GM18508 (cell line): ENCODE results near the gene CPHXL2.
A peak's percentile ranks its signal among the peaks of the same experiment; 100 is the strongest.

Source experiments
- ATAC-seq: cut with Tn5 transposase; IDR thresholded peaks from one replicate; pipeline ENCODE4 v1.9.1; 2021; ENCODE audit warnings: moderate number of reproducible peaks; ENCODE audit not compliant: insufficient read depth, unreplicated experiment

CPHXL2 gene

DNA sequence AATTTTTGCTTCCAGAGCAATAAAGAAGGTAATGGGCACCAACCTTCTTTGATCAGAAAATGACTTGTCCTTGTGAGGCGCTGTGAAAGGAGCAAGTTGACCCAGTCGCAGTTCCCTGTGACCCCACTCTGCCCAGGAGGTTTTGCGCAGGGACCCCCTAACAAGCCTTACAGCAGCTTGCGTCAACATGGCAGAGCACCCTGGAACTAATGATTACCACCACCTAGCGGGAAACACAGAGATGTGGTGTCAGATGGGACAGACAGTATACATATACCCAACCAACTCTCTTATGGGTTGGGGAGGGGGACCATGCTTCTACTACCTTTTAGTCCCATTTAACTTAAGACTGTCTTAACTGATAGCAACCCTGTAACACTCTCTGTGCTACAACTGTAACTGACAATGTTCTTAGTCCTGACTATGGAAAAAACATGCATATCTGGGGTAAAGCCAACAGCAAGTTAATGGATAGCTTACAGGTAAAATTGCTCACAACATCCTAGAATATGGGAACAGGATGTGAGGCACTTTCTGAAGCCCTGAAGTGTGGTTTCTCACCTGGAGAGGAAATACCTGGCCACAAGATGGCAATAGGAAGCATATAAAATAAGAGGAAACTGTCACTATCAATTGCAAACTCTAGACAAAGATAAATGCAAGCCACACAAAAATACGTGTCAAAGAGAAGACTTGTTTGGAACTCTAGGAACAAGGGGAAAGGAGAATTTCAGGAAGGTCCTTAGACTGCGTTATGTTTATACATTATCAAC lies 32.4 kb downstream of the CPHXL2 start:
- no peak for ATAC-seq

DNA sequence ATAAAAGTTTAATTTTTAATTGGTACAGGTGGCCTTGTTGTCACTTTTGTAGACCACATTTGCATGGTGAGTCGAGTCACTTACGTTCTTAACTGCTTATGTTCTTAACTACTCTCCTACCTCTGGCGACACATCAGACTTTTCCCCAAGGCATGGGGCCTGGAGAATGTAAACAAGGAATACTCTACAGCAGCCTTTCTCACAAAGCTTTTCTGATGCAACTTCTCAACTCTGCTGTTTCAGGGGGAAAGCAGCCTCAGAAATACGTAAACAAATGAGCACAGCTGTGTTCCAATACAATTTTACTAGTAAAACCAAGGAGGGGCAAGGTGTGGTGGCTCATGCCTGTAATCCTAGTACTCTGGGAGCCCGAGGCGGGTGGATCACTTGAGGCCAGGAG lies 36.2 kb downstream of the CPHXL2 start:
- ATAC-seq, result no peak

DNA sequence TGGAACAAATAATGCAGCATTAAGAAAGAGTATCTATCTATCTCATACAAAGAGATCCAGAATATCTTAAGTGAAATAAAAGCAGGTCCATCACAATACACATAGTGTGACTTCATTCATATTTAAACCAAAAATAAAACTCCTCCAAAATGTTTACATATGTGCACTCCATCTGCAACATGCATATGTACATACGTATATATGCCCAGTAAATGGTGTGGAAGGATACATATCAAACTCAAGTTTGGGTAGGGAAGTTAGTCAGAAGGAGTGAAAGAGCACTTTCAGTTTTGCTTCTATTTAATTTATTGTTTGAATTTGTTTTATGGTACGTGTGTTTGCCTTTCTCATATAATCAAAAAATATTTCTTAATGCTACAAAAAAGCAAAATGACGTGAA lies 41.8 kb downstream of the CPHXL2 start:
- ATAC-seq, result no peak

DNA sequence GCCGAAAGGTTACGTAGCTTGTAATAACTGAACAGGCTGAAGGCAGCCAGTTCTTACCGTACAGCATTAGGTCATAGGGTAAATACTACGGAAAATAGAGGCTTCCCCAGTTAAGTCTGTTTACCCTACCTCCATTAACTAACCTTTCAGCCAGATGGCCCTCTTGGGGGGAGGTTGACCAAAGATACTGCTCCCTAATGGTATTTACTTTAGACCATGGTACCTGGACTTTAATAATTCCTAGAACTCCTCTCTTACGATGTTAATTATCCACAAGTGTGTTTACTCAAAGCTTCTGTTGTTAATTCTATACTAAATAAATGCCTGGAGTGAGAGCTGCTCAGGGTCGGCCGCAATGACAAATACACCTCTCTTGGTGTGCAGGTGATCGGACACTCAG lies 44.0 kb downstream of the CPHXL2 start:
- no peak for ATAC-seq

DNA sequence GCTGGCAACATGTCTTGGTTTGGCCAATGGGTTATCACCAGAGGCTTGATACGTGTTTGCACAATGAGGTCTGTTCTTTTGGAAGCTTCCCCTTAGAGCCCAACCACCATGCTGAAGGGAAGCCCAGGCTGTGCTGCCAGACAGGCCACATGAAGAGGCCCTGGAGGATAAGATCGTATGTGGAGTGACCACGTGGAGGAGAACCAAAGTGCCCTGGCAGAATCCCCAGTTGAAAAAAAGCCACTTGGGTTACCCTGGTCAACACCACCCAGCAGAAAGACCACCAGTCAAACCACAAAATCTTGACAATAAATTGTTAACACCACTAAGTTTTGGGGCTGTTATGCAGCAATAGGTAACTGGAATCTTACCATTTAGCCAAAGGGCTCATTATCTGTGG lies 46.8 kb downstream of the CPHXL2 start:
- no peak for ATAC-seq

DNA sequence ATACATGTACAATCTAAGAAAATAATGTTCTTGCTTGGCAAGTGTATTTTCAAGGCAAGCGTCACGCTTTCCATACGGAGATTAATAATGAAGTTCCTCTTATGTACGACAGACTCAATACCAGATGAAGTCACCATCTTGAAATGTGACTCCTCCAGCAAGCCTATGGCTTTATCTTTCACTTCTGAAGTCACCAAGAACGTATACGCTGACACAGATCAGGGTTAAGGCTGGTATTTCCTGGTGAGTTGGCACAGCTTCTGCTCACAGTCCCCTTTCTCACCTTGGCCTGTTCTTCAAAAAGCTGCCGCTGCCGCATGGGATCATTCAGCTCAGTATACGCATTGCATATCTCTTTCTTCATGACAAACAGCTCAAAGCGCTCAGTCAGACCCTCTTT lies 47.7 kb downstream of the CPHXL2 start:
- no peak for ATAC-seq

DNA sequence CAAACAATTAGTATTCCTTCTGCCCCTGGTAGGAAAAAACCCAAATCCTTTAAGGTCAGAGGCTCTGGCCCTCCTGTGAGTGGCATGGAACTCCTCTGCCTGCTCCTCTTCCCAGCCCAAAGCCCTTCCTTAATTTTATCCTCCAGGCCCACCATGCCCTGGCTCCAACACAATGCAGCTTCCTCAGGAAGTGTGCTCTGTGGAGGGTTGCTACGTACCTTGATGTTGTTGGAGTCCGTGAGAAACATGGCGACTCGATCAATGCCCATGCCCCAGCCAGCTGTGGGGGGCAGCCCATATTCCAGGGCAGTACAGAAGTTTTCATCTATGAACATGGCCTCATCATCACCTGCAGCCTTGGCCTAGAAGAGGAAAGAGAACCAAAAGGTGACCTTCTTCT lies 48.5 kb downstream of the CPHXL2 start:
- no peak for ATAC-seq

DNA sequence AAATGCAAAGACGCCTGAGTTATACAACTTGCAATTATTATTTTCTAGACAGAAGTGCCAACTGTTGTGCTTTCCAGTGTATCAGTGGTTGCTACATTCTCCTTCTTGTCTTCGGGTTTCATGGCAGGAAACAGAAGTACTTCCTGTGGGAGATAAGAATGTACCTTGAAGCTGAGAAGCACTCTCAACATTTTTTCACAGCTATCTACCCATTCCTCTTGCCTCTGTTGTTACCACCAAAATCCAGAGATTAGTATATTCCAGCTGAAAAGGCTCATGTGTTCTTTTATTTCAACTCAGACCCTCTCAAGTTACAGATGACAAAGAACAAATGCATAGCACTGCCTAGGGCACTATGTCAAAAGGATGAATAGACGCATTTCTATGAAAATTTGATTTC lies 49.0 kb downstream of the CPHXL2 start:
- no peak for ATAC-seq

DNA sequence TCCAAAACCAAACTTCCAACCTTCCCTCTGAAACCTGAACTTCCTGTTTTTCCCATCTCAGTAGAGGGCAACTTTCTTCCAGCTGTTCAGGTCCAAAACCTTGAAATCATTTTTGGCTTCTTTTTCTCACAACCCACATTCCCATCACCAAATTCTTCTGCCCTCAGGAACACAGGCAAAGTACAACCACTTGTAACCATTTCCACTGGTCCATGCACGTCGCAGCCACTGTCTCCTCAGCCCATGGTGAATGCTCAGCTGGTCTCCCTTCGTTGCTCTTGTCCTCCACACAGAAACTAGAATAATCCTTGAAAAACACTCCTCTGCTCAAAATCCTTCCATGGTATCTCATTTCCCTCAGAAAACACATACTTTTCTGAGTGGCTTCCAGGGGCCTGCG lies 50.0 kb downstream of the CPHXL2 start:
- no peak for ATAC-seq

DNA sequence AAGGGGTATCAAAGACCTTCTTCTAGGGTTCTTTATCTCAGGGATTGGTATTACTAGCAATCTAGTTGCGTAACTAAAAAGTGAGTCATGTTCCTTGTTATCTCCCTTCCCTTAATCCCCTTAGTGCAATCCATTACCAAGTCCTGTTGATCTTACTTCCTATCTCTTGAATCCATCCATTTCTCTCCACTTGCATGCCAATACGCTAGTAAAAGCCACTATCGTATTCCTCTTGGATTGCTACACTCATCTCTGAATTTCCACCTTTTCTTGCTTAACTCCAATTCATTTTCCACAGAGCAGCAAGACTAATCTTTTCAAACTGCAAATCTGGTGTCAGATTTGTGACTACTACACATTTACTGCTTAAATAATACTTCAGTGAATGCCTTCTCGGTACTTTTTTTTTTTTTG lies 51.9 kb downstream of the CPHXL2 start:
- ATAC-seq, result no peak

DNA sequence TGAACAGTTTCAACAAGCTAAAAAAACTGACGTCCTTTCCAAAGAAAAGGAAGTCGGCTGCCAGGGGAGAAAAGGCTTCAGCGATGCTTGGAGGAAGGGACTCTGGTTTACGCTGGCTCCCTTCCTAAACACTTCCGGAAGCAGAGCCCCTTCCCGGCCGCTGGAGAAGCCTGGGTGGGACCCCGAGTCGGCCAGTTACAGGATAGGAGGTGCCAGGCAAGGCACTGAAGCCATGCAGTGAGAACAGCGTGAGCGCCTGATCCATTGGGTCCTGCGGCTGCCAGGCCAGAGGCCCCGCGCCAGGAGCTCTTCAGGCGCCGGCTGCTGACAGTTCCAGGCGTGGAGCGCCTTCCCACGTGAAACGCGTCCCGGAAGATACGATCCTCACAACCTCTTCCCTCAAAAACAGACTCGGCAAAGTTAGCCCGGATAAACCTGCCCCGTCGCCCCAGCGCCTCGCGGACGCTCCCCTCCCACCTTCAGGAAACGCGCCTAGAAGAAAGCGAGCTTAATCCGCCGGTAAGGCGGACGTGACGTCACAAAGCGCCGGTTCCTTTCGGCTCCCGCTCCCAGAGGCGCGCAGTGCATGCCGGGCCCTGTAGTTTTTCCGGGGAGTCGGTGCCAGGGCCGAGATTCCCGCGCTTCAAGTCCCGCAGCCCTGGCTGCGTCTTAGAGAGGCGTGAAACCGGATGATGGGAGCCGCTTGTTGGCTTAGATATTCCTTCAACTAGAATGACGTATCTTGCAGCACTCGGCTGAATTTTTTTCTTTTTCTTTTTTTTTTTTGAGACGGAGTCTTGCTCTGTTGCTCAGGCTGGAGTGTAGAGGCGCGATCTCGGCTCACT lies 53.8 kb downstream of the CPHXL2 start, which contains the start of gene ADAT1:
ADAT1 (minus strand) TSS at position 521 of the 845 bp plus-strand sequence. CDS start 2,482 bp downstream, outside the sequence.
- peak; percentile 90 for ATAC-seq

DNA sequence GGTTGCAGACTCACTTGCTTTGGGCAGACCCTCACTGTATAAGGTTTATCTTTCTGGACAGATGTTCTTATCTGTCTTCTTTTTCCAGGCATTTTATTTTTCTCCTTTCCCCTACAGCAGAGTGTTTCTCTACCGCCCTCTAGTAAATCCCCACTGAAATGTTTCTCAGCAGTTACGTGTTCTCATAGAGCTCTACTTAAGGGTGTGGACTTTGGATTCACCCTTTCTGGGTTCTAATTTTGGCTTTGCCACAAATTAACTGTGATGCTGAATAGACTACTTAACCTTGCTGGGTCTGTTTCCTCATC lies 55.7 kb downstream of the CPHXL2 start:
- no peak for ATAC-seq

DNA sequence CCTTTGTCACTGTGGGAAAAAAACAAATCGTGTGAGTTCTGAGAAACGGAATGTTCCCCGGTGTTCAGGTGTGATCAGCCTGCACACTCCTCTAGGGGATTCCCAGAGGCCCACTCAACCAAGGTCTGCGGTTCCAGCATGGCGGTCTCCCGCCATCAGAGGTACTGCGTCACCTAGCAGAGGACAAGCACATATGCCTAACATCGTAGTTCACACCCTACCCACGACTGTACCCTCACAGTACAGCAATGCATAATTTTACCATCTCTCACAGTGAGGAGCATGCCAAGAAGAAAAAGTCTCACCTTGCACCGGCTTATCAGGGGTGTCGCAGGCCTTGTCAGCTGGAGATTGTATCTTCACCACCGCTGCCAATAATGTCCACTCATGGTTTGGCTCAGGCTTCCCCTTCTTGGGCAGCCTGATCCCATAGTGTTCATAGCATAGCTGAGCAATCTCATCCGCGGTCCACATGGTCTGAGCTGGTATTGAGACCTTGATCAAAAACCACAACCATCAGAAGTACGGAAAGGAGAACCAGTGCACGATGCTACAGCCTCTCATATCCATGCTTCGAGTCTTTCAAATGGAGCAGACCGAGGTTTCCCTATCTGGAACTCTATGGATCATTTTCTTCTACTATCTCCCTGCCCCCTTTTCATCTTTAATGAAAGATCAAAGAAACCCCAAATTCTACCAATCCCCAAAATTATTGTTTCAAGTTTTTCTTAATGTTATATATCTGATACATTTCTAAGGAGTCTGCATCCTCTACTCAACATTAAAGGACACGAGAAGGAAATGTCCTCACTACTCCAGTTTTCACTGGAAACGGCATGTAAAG lies 56.3 kb downstream of the CPHXL2 start:
- ATAC-seq, result no peak

DNA sequence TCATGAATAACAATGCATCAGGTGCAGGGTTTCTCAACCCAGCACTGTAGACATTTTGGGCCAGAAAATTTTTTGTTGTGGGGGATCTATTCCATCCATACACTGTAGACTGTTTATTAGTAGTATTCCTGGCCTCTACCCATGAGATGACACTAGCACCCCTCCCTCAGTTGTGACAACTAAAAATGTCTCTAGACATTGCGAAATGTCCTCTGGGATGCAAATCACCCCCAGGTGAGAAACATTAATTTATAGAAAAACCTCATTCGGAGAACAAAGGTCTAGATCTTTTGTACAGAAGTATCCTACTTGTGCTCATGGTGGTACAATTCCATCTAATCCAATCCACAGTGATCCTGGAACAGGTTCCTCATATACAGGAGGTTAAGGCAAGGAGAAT lies 58.0 kb downstream of the CPHXL2 start:
- ATAC-seq, result no peak

DNA sequence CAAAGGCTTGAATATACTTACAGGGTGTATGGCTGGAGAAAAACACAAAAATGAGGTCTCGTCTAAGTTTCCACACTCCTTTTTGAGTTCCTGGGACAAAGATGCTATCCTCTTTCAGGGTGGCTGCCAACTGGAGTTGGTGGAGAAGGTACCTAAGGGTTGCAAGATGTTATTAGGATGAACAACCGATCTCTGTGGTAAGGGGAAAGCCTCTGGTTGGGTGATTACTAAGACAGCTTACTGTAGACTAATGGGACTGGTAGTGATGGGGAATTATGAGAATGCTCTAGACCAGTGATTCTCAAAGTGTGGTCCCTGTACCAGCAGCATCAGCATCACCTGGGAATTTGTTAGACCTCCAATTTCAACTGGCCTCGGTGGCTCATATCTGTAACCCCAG lies 59.7 kb downstream of the CPHXL2 start:
- ATAC-seq, result no peak

DNA sequence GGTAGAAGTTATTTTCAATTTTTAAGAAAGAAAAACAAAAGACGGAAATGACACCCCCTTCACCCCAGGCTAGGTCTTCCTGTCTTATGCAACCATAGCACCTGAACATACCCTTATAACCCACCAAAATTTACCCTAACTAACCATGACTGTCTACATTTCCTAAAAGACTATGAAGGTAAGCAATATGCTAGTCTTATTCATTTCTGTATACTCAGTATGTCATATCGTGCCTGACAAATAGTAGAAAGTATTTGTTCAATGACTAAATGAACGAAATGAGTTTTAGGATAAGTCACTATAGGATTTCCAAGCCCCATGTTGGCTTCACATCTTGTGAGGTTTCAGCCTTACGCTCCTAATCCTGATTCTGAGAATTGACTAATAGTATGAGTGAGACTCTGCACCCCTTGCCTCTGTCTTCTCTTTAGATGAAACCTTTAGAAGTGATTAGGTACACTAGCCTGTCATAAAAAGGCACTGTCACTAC lies 60.2 kb downstream of the CPHXL2 start:
- ATAC-seq, result no peak

DNA sequence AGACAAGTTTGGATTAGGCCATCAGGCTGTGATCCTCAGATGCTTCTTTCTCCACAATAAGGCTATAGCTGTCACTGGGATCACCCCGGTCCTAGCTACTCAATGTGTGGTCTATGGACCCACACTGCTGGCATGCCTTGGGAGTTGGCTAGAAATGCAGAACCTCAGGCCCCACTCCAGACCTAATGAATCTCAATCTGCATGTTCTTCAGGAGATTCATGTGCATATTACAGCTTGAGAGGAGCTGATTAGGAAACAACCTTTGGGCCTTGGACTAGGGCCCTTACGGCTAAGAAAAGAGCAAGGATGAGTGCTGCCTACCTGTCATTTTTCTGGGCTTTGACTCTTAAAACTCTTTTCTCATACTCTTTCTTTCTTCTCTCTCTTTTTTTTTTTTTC lies 61.2 kb downstream of the CPHXL2 start:
- no peak for ATAC-seq

DNA sequence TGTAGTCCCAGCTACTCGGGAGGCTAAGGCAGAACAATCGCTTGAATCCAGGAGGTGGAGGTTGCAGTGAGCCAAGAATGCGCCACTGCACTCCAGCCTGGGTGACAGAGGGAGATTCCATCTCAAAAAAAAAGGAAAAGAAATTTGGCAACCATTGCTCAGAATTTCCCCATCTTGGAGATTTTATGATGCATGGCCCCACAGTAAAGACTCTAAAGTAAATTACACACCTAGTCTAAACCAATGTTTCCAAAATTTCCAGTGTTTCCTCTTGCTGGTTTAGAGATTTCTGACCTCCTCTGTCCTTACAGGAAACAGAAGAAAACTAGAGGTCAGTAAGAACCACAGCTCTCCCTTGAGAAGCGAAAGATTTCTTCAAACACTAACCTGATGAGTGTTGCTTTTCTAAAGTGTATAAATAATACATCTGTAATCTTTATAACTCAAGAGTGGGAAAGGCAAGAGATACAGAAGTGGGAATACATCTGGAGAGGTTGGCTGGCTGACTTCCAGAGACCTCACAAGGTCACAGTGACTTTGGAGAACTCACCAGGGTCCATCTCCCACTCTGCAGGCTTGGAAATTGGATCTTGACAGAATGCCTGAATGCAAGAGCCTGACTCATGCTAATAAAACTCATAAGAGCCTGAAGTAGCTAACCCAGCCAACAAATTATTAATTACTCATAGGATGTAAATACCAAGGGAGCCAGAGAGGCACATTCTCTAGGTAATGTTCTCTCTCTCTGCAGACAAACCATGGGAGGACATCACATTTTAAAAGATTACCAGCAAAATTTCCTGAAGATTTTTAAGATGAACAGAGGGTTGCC lies 62.5 kb downstream of the CPHXL2 start:
- no peak for ATAC-seq
